ENCODE results near the gene JAKMIP1. TPM values are rescaled to one million over a fixed set of nuclear protein-coding genes. Genes with fewer than 3 reads are reported as not detected.

JAKMIP1 gene
- polyA plus RNA-seq, 1 donor from 2014 or later, result 15.3 TPM

DNA sequence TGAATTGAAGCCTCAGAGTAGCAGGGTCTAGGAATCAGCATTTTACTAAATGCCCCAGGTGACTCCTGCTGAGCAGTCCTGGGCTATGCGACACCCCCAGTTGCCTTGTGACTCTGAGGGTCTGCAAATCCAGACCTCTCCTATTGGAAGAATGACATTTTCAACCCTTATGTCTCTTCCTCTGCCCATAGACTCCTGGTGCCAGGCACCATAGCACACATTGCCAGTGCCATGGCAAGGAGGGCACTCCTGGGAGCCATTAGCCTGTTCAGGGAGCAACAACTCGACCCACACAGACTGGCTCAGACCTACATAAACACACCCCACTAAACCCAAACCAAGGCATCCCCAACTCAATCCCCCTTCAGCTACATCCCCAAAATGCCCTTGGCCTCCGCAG, 3.7 kb upstream of the JAKMIP1 start:
- TF ChIP-seq SMC3 (conservative IDR thresholded peaks at IDR 0.05; ENCODE audit: poor library complexity) (no peak), RAD21 (conservative IDR thresholded peaks at IDR 0.05) (no peak), TAF1 (IDR thresholded peaks at IDR 0.05; ENCODE audit: low read depth) (no peak), MXI1 (conservative IDR thresholded peaks at IDR 0.05; ENCODE audit: poor library complexity, severe bottlenecking) (no peak), EZH2 (IDR thresholded peaks at IDR 0.05; ENCODE audit: borderline replicate concordance, insufficient read depth, low read length, poor library complexity, severe bottlenecking) (no peak), POLR2AphosphoS5 (IDR thresholded peaks at IDR 0.05) (no peak), EP300 (conservative IDR thresholded peaks at IDR 0.05; ENCODE audit: poor library complexity, severe bottlenecking) (no peak)
- TF ChIP-seq, protein P1, sequence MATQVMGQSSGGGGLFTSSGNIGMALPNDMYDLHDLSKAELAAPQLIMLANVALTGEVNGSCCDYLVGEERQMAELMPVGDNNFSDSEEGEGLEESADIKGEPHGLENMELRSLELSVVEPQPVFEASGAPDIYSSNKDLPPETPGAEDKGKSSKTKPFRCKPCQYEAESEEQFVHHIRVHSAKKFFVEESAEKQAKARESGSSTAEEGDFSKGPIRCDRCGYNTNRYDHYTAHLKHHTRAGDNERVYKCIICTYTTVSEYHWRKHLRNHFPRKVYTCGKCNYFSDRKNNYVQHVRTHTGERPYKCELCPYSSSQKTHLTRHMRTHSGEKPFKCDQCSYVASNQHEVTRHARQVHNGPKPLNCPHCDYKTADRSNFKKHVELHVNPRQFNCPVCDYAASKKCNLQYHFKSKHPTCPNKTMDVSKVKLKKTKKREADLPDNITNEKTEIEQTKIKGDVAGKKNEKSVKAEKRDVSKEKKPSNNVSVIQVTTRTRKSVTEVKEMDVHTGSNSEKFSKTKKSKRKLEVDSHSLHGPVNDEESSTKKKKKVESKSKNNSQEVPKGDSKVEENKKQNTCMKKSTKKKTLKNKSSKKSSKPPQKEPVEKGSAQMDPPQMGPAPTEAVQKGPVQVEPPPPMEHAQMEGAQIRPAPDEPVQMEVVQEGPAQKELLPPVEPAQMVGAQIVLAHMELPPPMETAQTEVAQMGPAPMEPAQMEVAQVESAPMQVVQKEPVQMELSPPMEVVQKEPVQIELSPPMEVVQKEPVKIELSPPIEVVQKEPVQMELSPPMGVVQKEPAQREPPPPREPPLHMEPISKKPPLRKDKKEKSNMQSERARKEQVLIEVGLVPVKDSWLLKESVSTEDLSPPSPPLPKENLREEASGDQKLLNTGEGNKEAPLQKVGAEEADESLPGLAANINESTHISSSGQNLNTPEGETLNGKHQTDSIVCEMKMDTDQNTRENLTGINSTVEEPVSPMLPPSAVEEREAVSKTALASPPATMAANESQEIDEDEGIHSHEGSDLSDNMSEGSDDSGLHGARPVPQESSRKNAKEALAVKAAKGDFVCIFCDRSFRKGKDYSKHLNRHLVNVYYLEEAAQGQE (IDR thresholded peaks at IDR 0.05; ENCODE audit: borderline replicate concordance), result no peak
- TF ChIP-seq, protein P2, sequence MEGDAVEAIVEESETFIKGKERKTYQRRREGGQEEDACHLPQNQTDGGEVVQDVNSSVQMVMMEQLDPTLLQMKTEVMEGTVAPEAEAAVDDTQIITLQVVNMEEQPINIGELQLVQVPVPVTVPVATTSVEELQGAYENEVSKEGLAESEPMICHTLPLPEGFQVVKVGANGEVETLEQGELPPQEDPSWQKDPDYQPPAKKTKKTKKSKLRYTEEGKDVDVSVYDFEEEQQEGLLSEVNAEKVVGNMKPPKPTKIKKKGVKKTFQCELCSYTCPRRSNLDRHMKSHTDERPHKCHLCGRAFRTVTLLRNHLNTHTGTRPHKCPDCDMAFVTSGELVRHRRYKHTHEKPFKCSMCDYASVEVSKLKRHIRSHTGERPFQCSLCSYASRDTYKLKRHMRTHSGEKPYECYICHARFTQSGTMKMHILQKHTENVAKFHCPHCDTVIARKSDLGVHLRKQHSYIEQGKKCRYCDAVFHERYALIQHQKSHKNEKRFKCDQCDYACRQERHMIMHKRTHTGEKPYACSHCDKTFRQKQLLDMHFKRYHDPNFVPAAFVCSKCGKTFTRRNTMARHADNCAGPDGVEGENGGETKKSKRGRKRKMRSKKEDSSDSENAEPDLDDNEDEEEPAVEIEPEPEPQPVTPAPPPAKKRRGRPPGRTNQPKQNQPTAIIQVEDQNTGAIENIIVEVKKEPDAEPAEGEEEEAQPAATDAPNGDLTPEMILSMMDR (IDR thresholded peaks at IDR 0.05; ENCODE audit: poor library complexity, severe bottlenecking), result no peak
- Histone ChIP-seq H3K27me3 (ENCODE audit: insufficient read depth, low read depth, low read length) (peaks cover 17% of the 10 kb centered on the region), H3F3A (ENCODE audit: insufficient read depth, low read length, poor library complexity, severe bottlenecking) (no peaks in the 10 kb centered on the region), H3K9me3 (ENCODE audit: low read length) (no peaks in the 10 kb centered on the region), H3K4me3 (ENCODE audit: low read length) (no peak overlapping the region), H2AFZ (ENCODE audit: low read depth, low read length) (no peak overlapping the region), H3K79me2 (replicated peaks; ENCODE audit: insufficient read depth, low read length) (no peaks in the 10 kb centered on the region), H3K9me2 (ENCODE audit: insufficient read depth, low read length) (no peaks in the 10 kb centered on the region), H3K9ac (ENCODE audit: low read length) (no peak overlapping the region), H3K4me2 (ENCODE audit: low read length) (no peak overlapping the region), H3K36me3 (ENCODE audit: insufficient read depth, low read length) (no peaks in the 10 kb centered on the region), H4K20me1 (ENCODE audit: insufficient read depth) (no peaks in the 10 kb centered on the region), H3K27ac (ENCODE audit: low read length) (no peak overlapping the region)

- H2AFZ ChIP-seq (ENCODE audit: low read depth, low read length), result no peak overlapping the region
- no peaks in the 10 kb centered on the region for H3F3A ChIP-seq (ENCODE audit: insufficient read depth, low read length, poor library complexity, severe bottlenecking)
- H3K9me2 ChIP-seq (ENCODE audit: insufficient read depth, low read length), result no peaks in the 10 kb centered on the region
- H3K9ac ChIP-seq (ENCODE audit: low read length), result no peak overlapping the region
- no peaks in the 10 kb centered on the region for H4K20me1 ChIP-seq (ENCODE audit: insufficient read depth)
- no peak overlapping the region for H3K4me3 ChIP-seq (ENCODE audit: low read length)
- H3K79me2 ChIP-seq (replicated peaks; ENCODE audit: insufficient read depth, low read length), result no peaks in the 10 kb centered on the region
- H3K36me3 ChIP-seq (ENCODE audit: insufficient read depth, low read length), result no peaks in the 10 kb centered on the region
- TF ChIP-seq EP300 (conservative IDR thresholded peaks at IDR 0.05; ENCODE audit: poor library complexity, severe bottlenecking), result no peak
- no peak for TF ChIP-seq SMC3 (conservative IDR thresholded peaks at IDR 0.05; ENCODE audit: poor library complexity)
- TF ChIP-seq, protein P1 (IDR thresholded peaks at IDR 0.05; ENCODE audit: borderline replicate concordance), result no peak
- no peak for TF ChIP-seq MXI1 (conservative IDR thresholded peaks at IDR 0.05; ENCODE audit: poor library complexity, severe bottlenecking)
- TF ChIP-seq, protein P2 (IDR thresholded peaks at IDR 0.05; ENCODE audit: poor library complexity, severe bottlenecking), result no peak
- TF ChIP-seq POLR2AphosphoS5 (IDR thresholded peaks at IDR 0.05), result no peak
- TF ChIP-seq EZH2 (IDR thresholded peaks at IDR 0.05; ENCODE audit: borderline replicate concordance, insufficient read depth, low read length, poor library complexity, severe bottlenecking), result no peak
- no peak for TF ChIP-seq RAD21 (conservative IDR thresholded peaks at IDR 0.05)
- H3K4me2 ChIP-seq (ENCODE audit: low read length), result no peak overlapping the region
- H3K27me3 ChIP-seq (ENCODE audit: insufficient read depth, low read depth, low read length), result peaks cover 38% of the 10 kb centered on the region
- H3K9me3 ChIP-seq (ENCODE audit: low read length), result no peaks in the 10 kb centered on the region
- no peak overlapping the region for H3K27ac ChIP-seq (ENCODE audit: low read length)
Observed at GRCh38 chr4:6201580-6202091, 1.3 kb upstream of the JAKMIP1 start.

Measured in neural cell (in vitro differentiated cells).